ENCODE data around the gene KCTD5.

DNA sequence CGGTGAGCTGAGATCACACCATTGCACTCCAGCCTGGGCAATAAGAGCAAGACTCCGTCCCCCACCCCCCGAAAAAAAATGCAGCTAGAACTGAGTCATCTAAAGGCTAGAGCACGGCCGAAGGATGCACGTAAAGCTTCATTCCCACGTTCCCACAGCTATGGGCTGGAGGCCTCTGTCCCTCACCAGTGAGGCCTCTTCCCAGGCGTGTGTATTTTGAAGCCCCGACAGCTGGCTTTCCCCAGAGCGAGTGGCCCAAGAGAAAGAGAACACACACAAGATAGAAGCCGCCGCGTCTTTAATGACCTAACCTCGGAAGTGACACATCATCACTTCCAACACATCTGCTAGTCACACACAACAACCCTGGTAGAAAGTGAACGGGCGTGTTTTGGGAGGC lies 6.6 kb upstream of the KCTD5 start:
- TF ChIP-seq TEAD4 (CRISPR knock-in tag; IDR thresholded peaks at IDR 0.05) (no peak), ATF3 (CRISPR knock-in tag; conservative IDR thresholded peaks at IDR 0.05) (no peak), CTCF (IDR thresholded peaks at IDR 0.05) (no peak), ELF4 (CRISPR knock-in tag; IDR thresholded peaks at IDR 0.05; ENCODE audit: low read depth) (no peak), E2F4 (CRISPR knock-in tag; IDR thresholded peaks at IDR 0.05; ENCODE audit: borderline replicate concordance, low read depth) (no peak), E2F5 (CRISPR knock-in tag; IDR thresholded peaks at IDR 0.05) (no peak), ETV6 (CRISPR knock-in tag; IDR thresholded peaks at IDR 0.05) (no peak), ARID4B (CRISPR knock-in tag; IDR thresholded peaks at IDR 0.05; ENCODE audit: borderline replicate concordance) (no peak), ZNF232 (CRISPR knock-in tag; IDR thresholded peaks at IDR 0.05) (no peak), ATF1 (CRISPR knock-in tag; IDR thresholded peaks at IDR 0.05) (no peak)
- TF ChIP-seq, protein P1, sequence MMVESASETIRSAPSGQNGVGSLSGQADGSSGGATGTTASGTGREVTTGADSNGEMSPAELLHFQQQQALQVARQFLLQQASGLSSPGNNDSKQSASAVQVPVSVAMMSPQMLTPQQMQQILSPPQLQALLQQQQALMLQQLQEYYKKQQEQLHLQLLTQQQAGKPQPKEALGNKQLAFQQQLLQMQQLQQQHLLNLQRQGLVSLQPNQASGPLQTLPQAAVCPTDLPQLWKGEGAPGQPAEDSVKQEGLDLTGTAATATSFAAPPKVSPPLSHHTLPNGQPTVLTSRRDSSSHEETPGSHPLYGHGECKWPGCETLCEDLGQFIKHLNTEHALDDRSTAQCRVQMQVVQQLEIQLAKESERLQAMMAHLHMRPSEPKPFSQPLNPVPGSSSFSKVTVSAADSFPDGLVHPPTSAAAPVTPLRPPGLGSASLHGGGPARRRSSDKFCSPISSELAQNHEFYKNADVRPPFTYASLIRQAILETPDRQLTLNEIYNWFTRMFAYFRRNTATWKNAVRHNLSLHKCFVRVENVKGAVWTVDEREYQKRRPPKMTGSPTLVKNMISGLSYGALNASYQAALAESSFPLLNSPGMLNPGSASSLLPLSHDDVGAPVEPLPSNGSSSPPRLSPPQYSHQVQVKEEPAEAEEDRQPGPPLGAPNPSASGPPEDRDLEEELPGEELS (CRISPR knock-in tag; IDR thresholded peaks at IDR 0.05): no peak
- TF ChIP-seq, protein P2, sequence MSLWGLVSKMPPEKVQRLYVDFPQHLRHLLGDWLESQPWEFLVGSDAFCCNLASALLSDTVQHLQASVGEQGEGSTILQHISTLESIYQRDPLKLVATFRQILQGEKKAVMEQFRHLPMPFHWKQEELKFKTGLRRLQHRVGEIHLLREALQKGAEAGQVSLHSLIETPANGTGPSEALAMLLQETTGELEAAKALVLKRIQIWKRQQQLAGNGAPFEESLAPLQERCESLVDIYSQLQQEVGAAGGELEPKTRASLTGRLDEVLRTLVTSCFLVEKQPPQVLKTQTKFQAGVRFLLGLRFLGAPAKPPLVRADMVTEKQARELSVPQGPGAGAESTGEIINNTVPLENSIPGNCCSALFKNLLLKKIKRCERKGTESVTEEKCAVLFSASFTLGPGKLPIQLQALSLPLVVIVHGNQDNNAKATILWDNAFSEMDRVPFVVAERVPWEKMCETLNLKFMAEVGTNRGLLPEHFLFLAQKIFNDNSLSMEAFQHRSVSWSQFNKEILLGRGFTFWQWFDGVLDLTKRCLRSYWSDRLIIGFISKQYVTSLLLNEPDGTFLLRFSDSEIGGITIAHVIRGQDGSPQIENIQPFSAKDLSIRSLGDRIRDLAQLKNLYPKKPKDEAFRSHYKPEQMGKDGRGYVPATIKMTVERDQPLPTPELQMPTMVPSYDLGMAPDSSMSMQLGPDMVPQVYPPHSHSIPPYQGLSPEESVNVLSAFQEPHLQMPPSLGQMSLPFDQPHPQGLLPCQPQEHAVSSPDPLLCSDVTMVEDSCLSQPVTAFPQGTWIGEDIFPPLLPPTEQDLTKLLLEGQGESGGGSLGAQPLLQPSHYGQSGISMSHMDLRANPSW (CRISPR knock-in tag; conservative IDR thresholded peaks at IDR 0.05; ENCODE audit: low read depth): no peak
- TF ChIP-seq, protein P3, sequence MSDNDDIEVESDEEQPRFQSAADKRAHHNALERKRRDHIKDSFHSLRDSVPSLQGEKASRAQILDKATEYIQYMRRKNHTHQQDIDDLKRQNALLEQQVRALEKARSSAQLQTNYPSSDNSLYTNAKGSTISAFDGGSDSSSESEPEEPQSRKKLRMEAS (CRISPR knock-in tag; IDR thresholded peaks at IDR 0.05): no peak
- TF ChIP-seq, protein P4, sequence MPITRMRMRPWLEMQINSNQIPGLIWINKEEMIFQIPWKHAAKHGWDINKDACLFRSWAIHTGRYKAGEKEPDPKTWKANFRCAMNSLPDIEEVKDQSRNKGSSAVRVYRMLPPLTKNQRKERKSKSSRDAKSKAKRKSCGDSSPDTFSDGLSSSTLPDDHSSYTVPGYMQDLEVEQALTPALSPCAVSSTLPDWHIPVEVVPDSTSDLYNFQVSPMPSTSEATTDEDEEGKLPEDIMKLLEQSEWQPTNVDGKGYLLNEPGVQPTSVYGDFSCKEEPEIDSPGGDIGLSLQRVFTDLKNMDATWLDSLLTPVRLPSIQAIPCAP (CRISPR knock-in tag; IDR thresholded peaks at IDR 0.05): no peak
